ENCODE measurements around the gene MTUS2.

- TF ChIP-seq, protein P1, sequence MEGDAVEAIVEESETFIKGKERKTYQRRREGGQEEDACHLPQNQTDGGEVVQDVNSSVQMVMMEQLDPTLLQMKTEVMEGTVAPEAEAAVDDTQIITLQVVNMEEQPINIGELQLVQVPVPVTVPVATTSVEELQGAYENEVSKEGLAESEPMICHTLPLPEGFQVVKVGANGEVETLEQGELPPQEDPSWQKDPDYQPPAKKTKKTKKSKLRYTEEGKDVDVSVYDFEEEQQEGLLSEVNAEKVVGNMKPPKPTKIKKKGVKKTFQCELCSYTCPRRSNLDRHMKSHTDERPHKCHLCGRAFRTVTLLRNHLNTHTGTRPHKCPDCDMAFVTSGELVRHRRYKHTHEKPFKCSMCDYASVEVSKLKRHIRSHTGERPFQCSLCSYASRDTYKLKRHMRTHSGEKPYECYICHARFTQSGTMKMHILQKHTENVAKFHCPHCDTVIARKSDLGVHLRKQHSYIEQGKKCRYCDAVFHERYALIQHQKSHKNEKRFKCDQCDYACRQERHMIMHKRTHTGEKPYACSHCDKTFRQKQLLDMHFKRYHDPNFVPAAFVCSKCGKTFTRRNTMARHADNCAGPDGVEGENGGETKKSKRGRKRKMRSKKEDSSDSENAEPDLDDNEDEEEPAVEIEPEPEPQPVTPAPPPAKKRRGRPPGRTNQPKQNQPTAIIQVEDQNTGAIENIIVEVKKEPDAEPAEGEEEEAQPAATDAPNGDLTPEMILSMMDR (IDR thresholded peaks at IDR 0.05) = no peak
- no peak for TF ChIP-seq POLR2A (IDR thresholded peaks at IDR 0.05)
These were observed 664.1 kb downstream of the MTUS2 start for GRCh38 chr13:29484236-29484635.
